Measurements from ENCODE around the gene MOSPD2. TPM values are rescaled to one million over a fixed set of nuclear protein-coding genes. Genes with fewer than 3 reads are reported as not detected.

MOSPD2 gene
- polyA plus RNA-seq, 3 donors from 2014 or later = 5.4 to 12.2 (median 8.6) TPM

DNA sequence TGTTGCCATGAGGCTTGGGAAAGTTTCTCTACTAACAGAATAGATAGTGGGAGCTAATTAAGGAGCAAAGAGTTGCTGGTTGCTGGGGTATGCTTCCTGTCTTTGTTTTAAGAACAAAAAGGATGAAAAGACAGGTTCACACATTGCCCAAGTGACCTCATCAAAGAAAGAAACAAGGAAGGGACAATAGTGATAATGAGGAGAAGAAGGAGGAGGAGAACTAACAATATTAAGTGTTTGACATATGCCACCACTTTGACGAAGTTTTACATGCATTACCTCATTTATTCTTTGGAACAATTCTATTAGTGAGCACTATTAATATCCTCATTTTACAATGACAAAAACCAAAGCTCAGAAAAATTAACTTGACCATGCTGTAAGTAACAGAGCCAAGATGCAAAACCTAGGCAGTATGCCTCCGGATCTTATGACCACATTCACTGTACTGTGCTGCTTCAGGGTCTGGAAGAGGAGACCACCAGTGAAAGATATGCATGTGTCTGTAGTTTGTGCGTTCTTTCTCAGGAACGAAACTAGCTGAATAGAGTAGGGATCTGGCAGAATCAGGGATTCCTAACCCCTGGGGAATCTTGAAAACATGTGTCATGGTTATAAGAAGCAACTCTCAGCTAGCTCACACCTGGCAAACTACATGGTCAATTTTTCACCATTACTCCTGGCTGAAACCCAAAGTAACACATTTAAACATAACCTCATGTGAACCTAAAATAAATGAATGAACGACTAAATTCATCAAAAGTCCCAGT lies 83.8 kb downstream of the MOSPD2 start:
- no peak for DNase-seq
- no peak overlapping the region for H3K4me3 Mint-ChIP-seq
- peaks cover 1 to 5% (median 4%) of the 10 kb centered on the region in 3 donors for H3K27me3 Mint-ChIP-seq (ENCODE audit: low read depth in 3 of 3)
- no peaks in the 10 kb centered on the region for H3K36me3 Mint-ChIP-seq
- H3K27ac Mint-ChIP-seq = no peak overlapping the region
- H3K9me3 Mint-ChIP-seq = peaks cover 0 to 4% (median 0%) of the 10 kb centered on the region in 6 donors
- H3K4me1 Mint-ChIP-seq = no peaks in the 10 kb centered on the region

DNA sequence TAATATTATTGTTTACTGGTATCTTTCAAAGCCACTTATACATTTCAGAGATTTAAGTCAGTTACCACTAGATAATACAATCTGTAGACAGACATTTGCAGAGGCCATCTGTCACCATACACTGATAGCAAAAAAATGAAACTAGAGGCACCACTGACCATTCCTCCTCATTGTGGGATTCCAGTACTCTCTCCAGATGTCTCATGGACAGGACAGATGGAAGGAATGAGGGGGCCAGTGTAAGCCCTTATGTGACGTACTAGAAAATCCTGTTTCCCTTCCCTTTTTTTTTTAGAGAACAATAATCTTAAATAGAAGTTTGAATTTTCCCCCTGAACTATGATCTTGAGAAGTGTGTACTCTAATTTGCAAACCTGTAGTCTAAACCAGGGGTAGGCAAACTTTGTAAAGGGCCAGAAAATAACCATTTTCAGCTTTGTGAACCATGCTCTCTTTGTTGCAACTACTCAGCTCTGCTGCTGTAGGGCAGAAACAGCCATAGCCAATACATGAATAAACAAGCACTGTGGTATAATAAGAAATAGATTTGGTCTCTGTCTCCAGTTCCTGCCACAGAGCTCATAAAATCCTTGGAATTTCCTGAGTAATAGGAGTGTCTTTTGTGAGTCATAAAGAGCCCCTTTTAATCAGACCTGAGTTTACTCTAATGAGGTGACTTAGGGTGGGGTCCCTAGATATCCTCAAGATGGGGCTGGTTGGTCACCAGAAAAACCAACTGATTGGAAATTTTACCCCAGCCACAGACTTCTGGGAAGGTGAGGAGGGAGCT lies 90.4 kb downstream of the MOSPD2 start:
- H3K27me3 Mint-ChIP-seq (ENCODE audit: low read depth in 3 of 3) = peaks cover 0 to 9% (median 8%) of the 10 kb centered on the region in 3 donors
- no peak overlapping the region for H3K27ac Mint-ChIP-seq
- no peaks in the 10 kb centered on the region for H3K36me3 Mint-ChIP-seq
- DNase-seq = no peak
- peaks cover 0 to 3% (median 0%) of the 10 kb centered on the region in 6 donors for H3K9me3 Mint-ChIP-seq
- no peaks in the 10 kb centered on the region for H3K4me1 Mint-ChIP-seq
- H3K4me3 Mint-ChIP-seq = no peak overlapping the region

DNA sequence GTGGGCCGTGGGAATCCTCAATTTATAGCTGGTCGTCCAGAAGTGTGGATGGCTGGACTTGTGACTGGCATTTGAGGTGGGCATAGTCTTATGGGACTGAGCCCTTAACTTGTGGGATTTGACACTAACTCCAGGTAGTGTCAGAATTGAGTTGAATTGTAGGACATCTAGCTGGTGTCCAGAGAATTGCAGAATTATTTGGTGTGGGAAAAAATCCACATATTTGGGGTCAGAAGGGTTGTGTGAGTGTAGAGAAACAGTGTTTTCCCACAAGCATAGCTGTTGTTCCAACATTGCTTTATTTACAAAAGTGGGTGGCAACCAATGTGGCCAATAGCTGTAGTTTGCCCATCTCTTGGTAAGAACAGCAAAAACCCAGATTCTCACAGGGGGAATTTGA lies 91.3 kb downstream of the MOSPD2 start:
- Mint-ChIP-seq H3K9me3 (peaks cover 0 to 3% (median 0%) of the 10 kb centered on the region in 6 donors), H3K4me3 (no peak overlapping the region), H3K27me3 (ENCODE audit: low read depth in 3 of 3) (peaks cover 0 to 9% (median 8%) of the 10 kb centered on the region in 3 donors), H3K27ac (no peak overlapping the region), H3K36me3 (no peaks in the 10 kb centered on the region), H3K4me1 (no peaks in the 10 kb centered on the region)
- no peak for DNase-seq

Other genes starting within 250 kb of the MOSPD2 start
- 1 to 10 TPM; 2.5 to 4.5 (median 2.9) TPM for gene FANCB, start 352 bp upstream of the MOSPD2 start, polyA plus RNA-seq